ENCODE results near the gene SEC61A2. TPM values are rescaled to one million over a fixed set of nuclear protein-coding genes. Genes with fewer than 3 reads are reported as not detected.

SEC61A2 gene
- polyA plus RNA-seq, 1 experiment = 6.8 TPM

DNA sequence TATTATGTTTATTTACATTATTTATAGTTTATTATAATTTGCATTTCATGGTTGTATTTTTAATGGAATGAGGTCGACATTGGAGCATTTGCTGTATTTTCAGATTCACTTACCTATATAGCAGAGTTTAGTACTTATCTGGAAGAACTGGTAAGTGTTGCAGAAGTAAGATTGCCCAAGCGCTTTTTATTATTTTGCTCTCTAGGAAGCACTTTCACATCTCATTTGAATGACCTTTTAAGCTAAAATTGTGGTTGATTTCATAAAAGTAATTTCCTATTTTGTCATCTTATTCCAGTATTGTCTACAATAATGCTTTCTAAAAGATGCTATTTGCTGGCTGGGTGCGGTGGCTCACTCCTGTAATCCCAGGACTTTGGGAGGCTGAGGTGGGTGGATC, 28.6 kb downstream of the SEC61A2 start:
- no peak for DNase-seq (ENCODE audit: low read depth)
- Histone ChIP-seq H3K27me3 (ENCODE audit: control insufficient read depth, insufficient read depth, low read length) (no peaks in the 10 kb centered on the region), H3K36me3 (ENCODE audit: control insufficient read depth, insufficient read depth, low read length) (peaks cover 9% of the 10 kb centered on the region), H3K4me3 (ENCODE audit: low read depth, low read length) (no peak overlapping the region)
- ChIA-PET POLR2A (no interaction called here), CTCF (interaction anchor here (0.7 kb wide), 1 partner anchor 10 kb away, joined by 3 read pairs; no protein-coding TSS in a partner anchor)
- TF ChIP-seq, protein P1, sequence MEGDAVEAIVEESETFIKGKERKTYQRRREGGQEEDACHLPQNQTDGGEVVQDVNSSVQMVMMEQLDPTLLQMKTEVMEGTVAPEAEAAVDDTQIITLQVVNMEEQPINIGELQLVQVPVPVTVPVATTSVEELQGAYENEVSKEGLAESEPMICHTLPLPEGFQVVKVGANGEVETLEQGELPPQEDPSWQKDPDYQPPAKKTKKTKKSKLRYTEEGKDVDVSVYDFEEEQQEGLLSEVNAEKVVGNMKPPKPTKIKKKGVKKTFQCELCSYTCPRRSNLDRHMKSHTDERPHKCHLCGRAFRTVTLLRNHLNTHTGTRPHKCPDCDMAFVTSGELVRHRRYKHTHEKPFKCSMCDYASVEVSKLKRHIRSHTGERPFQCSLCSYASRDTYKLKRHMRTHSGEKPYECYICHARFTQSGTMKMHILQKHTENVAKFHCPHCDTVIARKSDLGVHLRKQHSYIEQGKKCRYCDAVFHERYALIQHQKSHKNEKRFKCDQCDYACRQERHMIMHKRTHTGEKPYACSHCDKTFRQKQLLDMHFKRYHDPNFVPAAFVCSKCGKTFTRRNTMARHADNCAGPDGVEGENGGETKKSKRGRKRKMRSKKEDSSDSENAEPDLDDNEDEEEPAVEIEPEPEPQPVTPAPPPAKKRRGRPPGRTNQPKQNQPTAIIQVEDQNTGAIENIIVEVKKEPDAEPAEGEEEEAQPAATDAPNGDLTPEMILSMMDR (IDR thresholded peaks at IDR 0.05; ENCODE audit: insufficient read depth, low read depth, low read length) = no peak

DNA sequence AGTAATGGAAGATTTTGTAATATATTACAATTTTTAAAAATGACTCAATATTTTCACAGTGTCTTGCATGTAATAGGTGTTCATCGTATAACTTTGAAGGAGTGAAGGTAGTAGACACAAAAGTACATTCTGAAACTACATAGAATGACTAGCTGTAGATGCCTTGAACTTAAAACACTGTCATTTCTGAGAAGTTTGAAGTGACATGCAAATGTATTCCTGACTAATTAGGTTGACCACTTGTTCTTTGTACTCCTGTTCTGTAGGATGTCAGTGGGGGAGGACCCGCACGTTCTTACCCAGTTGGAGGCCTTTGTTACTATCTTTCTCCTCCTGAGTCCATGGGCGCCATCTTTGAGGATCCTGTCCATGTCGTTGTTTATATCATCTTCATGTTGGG, 31.2 kb downstream of the SEC61A2 start:
- TF ChIP-seq, protein P1 (IDR thresholded peaks at IDR 0.05; ENCODE audit: insufficient read depth, low read depth, low read length) = no peak
- Histone ChIP-seq H3K36me3 (ENCODE audit: control insufficient read depth, insufficient read depth, low read length) (peaks cover 7% of the 10 kb centered on the region), H3K4me3 (ENCODE audit: low read depth, low read length) (no peak overlapping the region), H3K27me3 (ENCODE audit: control insufficient read depth, insufficient read depth, low read length) (no peaks in the 10 kb centered on the region)
- ChIA-PET CTCF (no interaction called here), POLR2A (no interaction called here)
- DNase-seq (ENCODE audit: low read depth) = no peak

DNA sequence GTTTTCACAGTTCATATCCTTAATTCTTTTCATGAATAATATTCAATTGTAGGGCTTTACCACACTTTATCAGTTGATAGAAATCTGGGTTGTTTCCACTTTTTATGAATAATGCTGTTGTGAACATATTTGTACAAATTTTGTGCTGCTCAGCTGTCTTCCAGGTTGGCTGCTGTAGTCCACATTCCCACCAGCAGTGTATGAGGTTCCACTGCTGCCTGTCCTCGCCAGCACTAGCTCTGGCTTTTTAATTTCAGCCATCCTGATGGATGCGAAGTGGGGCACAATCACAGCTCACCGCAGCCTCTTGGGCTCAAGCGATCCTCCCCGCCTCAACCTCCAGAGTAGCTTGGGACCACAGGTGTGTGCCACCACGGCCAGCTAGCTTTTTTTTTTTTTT, 33.5 kb downstream of the SEC61A2 start:
- Histone ChIP-seq H3K36me3 (ENCODE audit: control insufficient read depth, insufficient read depth, low read length) (peaks cover 3% of the 10 kb centered on the region), H3K27me3 (ENCODE audit: control insufficient read depth, insufficient read depth, low read length) (no peaks in the 10 kb centered on the region), H3K4me3 (ENCODE audit: low read depth, low read length) (no peak overlapping the region)
- DNase-seq (ENCODE audit: low read depth) = no peak
- POLR2A ChIA-PET = no interaction called here
- CTCF ChIA-PET = no interaction called here
- TF ChIP-seq, protein P1 (IDR thresholded peaks at IDR 0.05; ENCODE audit: insufficient read depth, low read depth, low read length) = no peak

DNA sequence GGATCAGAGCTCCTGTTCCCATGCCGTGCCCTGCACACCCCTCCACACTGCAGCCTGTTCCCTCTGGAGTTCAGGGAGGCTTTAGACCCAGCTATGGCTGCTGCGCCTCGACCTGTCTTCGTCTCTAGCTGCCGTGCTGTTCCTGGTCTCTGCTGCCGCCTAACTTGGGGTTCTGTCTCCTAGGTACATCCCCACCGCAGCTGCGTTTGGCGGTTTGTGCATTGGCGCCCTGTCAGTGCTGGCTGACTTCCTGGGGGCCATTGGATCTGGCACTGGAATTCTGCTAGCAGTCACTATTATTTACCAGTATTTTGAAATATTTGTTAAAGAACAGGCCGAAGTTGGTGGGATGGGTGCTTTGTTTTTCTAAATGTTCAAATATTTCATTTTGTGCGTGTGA, 34.6 kb downstream of the SEC61A2 start:
- CTCF ChIA-PET = no interaction called here
- Histone ChIP-seq H3K36me3 (ENCODE audit: control insufficient read depth, insufficient read depth, low read length) (peaks cover 9% of the 10 kb centered on the region), H3K4me3 (ENCODE audit: low read depth, low read length) (no peak overlapping the region), H3K27me3 (ENCODE audit: control insufficient read depth, insufficient read depth, low read length) (no peaks in the 10 kb centered on the region)
- DNase-seq (ENCODE audit: low read depth) = no peak
- TF ChIP-seq, protein P1 (IDR thresholded peaks at IDR 0.05; ENCODE audit: insufficient read depth, low read depth, low read length) = no peak
- POLR2A ChIA-PET = no interaction called here

DNA sequence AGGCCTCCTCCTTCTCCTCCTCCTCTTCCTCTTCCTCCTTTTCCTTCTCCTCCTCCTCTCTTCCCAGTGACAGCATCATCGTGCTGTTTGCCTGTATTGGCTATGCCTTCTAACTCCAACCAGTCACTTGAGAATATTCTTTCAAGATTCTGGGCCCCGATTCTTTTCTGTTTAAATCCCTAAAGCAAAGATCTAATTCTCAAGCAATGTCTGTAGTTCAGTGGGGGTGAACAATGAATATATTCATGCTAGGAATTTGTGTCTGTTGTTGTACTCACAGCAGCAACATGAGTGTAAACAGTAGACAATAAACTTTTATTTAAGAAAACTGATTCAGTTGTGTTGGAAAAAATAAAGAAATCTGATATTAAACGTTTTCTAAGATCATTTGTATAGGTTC, 35.6 kb downstream of the SEC61A2 start:
- no peak overlapping the region for H3K4me3 ChIP-seq (ENCODE audit: low read depth, low read length)
- ChIA-PET POLR2A (no interaction called here), CTCF (no interaction called here)
- H3K27me3 ChIP-seq (ENCODE audit: control insufficient read depth, insufficient read depth, low read length) = no peaks in the 10 kb centered on the region
- DNase-seq (ENCODE audit: low read depth) = no peak
- peaks cover 10% of the 10 kb centered on the region for H3K36me3 ChIP-seq (ENCODE audit: control insufficient read depth, insufficient read depth, low read length)
- TF ChIP-seq, protein P1 (IDR thresholded peaks at IDR 0.05; ENCODE audit: insufficient read depth, low read depth, low read length) = no peak
